Measurements from ENCODE around the gene DLG2.

Gene DLG2

GRCh38 chr11:83941050-83941449 is 1686.1 kb downstream of the DLG2 start:
- no peak for DNase-seq

GRCh38 chr11:83938148-83938547 is 1689.0 kb downstream of the DLG2 start:
- DNase-seq, result no peak

GRCh38 chr11:83933008-83933407 is 1694.1 kb downstream of the DLG2 start:
- no peak for DNase-seq

GRCh38 chr11:83927422-83927821 is 1699.7 kb downstream of the DLG2 start:
- no peak for DNase-seq

GRCh38 chr11:83924795-83925542 is 1702.2 kb downstream of the DLG2 start:
- no peak for DNase-seq

GRCh38 chr11:83923961-83924360 is 1703.2 kb downstream of the DLG2 start:
- DNase-seq, result no peak

GRCh38 chr11:83922953-83923352 is 1704.2 kb downstream of the DLG2 start:
- no peak for DNase-seq

- DNase-seq, result no peak
Observed at GRCh38 chr11:83922318-83922717, 1704.8 kb downstream of the DLG2 start.

- no peak for DNase-seq
Observed at GRCh38 chr11:83921447-83922192, 1705.5 kb downstream of the DLG2 start.

GRCh38 chr11:83918476-83918875 is 1708.7 kb downstream of the DLG2 start:
- DNase-seq, result no peak

- DNase-seq, result no peak
Observed at GRCh38 chr11:83914995-83915394, 1712.1 kb downstream of the DLG2 start.

- DNase-seq, result no peak
Observed at GRCh38 chr11:83909579-83910534, 1717.3 kb downstream of the DLG2 start.

GRCh38 chr11:83908298-83908856 is 1718.8 kb downstream of the DLG2 start:
- no peak for DNase-seq

GRCh38 chr11:83895516-83895915 is 1731.6 kb downstream of the DLG2 start:
- no peak for DNase-seq

GRCh38 chr11:83881428-83881827 is 1745.7 kb downstream of the DLG2 start:
- no peak for DNase-seq

- no peak for DNase-seq
Observed at GRCh38 chr11:83871054-83871453, 1756.1 kb downstream of the DLG2 start.

- no peak for DNase-seq
Observed at GRCh38 chr11:83866655-83867054, 1760.5 kb downstream of the DLG2 start.

GRCh38 chr11:83865636-83866461 is 1761.3 kb downstream of the DLG2 start:
- no peak for DNase-seq

GRCh38 chr11:83864412-83865057 is 1762.6 kb downstream of the DLG2 start:
- no peak for DNase-seq

- no peak for DNase-seq
Observed at GRCh38 chr11:83863272-83863671, 1763.9 kb downstream of the DLG2 start.

GRCh38 chr11:83862691-83863090 is 1764.5 kb downstream of the DLG2 start:
- DNase-seq, result no peak

Measured in NCI-H1694 (cell line).